ENCODE measurements around the gene SPDYE9.
"Not testable (repeated sequence)": the region's sequence is repeated elsewhere in the genome, so short reads cannot be mapped to it uniquely, and the experiment has no call there.

SPDYE9 gene

DNA sequence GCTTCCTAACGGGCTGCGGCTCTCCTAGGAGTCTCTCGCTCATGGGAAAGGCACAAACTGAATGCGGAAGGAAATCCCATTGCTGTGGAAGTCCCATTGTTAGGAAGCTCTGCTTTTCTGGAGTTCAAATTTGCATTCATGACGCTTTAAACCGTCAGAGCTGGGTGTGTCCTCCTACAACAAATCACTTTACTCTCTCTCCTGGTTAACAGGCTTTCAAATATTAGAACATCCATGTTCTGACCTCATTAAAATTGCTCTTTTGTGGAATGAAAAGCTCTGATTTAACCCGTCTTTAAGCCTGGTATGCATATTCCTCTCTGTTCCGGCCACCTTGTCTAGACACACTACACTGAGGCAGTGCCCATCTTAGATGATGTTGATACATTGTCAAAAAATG is at the start of gene SPDYE9:
Gene SPDYE9 (minus strand): TSS at position 101 of the 400 bp plus-strand sequence. CDS start 1,800 bp downstream, outside the sequence.
- DNase-seq = not testable (repeated sequence)

DNA sequence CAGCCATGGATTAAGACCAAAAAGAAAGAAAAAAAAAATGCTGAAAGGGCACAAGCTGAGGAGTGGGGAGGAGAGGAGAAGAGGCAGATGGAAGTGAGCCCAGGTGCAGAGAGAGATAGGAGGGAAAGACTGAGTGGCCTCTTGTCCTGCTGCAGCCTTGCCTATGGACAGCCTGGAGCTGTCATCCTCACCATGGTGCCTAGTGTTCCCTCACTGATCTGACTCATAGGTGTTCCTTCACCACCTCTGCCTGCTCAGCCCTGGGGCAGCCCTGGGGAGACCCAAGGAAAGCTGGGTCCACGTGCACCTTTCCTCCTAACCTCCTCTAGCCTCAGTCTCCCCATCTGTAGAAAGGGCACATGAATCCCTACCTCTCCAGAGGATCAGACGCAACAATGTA is 49.0 kb upstream of the SPDYE9 start:
- not testable (repeated sequence) for DNase-seq

- not testable (repeated sequence) for DNase-seq
These were observed 46.9 kb upstream of the SPDYE9 start for GRCh38 chr7:73132651-73133217.

DNA sequence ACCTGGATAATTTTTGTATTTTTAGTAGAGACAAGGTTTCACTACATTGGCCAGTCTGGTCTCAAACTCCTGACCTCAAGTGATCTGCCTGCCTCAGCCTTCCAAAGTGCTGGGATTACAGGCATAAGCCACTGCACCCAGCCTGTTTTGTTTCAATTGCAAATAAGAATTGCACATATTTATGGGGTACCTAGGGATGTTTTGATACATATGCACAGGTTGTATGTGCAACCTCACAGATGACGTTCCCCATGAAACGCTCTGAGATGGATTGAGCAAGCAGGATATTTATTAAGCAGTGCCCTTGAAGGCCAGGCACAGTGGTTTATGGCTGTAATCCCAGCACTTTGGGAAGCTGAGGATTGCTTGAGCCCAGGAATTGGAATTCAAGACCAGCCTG is 44.8 kb upstream of the SPDYE9 start:
- not testable (repeated sequence) for DNase-seq

- not testable (repeated sequence) for DNase-seq
These were observed 38.3 kb upstream of the SPDYE9 start for GRCh38 chr7:73124126-73124525.

DNA sequence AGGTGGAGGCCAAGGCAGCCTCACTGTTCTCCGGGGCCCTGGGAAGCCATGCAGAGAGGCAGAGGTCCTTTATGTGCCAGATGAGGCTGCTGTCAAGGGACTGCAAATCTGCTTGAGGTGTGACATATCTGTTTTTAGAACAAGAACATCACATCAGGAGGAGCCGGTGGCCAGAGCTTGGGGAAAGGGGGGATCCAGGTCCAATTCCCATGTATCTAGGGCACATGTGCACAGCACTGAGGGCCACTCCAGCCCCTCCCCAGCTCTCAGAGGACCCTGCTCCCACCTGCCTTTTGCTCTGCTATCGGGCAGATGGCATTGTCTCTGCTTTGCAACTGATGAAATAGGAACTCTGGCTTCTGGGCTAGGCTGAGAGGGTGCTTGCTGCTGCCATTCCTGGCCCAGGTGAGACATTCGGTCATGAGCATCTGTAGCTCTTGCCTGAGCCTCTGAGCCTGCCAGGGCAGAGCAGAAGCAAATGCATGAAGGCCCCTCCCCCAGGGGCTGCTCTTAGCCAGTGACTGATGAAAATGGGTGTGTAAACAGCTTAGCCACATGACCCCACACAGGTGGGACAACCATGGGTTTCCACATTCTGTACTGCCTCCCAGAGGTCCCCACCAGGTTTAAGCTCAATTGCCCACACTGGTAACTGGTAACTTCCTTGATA is 37.1 kb upstream of the SPDYE9 start:
- not testable (repeated sequence) for DNase-seq

GRCh38 chr7:73118155-73118554 is 32.3 kb upstream of the SPDYE9 start:
- DNase-seq = not testable (repeated sequence)

GRCh38 chr7:73057811-73058210 is 28.0 kb downstream of the SPDYE9 start, which contains the start of gene SPDYE11:
TSS of gene SPDYE11 (minus strand) at chr7:73057911. CDS start at chr7:73056111, 1,800 bp downstream.
- not testable (repeated sequence) for DNase-seq

- DNase-seq = not testable (repeated sequence)
These were observed 56.2 kb downstream of the SPDYE9 start, which contains the start of gene SPDYE8 for GRCh38 chr7:73029666-73030065. TSS of gene SPDYE8 (minus strand) at chr7:73029766. CDS start at chr7:73027966, 1,800 bp downstream.
